WI38 (cell line): ENCODE data around the gene TAF4B.

Experiments used
- H3K4me3 ChIP-seq: 2 replicates; pipeline ENCODE4 v1.5.1; 2011; ENCODE audit warnings: low read depth, mild to moderate bottlenecking, control low read depth, low read length
- CTCF ChIP-seq: IDR thresholded peaks from 2 replicates; pipeline ENCODE4 v1.5.1; 2012; ENCODE audit warnings: low read depth, mild to moderate bottlenecking, control low read depth, low read length

TAF4B gene

DNA sequence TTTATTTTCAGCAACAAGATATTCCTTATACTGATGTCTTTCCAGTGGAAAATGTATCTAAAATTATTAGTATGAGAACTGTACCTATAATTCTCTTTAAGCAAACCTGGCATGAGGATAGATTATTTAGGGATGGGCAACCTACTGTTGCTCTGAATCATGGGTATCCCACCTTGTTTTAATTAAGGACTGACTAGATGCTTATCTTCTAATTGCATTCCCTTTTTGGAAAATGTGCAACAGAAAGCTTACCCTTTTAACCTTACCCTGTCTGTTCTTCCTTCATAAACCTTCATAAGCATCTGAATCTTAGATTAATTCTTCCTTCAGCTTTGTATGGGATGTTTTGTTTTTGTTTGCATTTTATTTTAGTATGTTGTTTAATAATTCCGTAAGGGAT, 110.3 kb downstream of the TAF4B start:
- TF ChIP-seq CTCF, result no peak
- H3K4me3 ChIP-seq, result no peak overlapping the region

DNA sequence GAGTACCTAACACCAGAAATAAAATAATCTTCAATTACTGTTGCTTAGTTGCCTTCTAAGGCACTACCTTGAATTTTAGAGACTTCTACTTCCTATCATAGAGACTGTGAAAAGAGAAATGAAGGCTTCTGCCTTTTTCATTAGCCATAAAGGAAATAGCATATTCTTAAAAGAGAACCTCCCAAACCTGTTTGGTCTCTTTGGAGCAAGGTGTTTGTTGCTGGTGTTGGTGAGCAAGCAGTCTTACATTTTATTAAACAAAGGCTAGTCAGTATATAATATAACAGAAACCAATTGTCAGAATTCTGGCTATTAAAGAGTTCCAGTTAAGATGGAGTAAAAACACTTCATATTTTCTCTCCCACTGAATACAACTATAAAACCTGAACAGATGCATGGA, 116.4 kb downstream of the TAF4B start:
- no peak overlapping the region for H3K4me3 ChIP-seq

DNA sequence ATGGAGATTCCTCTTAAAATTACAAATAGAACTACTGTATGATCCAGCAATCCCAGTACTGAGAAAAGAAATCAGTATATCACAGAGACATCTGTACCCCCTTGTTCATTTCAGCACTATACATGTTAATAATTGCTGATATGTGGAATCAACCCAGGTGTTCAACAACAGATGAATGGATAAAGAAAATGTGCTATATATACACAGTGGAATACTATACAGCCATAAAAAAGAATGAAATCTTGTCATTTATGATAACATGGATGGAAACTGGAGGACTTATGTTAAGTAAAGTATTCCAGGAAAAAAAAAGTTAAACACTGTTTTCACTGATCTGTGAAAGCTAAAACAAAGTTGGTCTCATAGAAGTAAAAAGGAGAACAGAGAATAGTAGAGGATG, 124.7 kb downstream of the TAF4B start:
- no peak for TF ChIP-seq CTCF
- no peak overlapping the region for H3K4me3 ChIP-seq

More for the DNA sequence above, 116.4 kb downstream of the TAF4B start:
- TF ChIP-seq CTCF, result no peak

GRCh38 chr18:26356045-26356785, 130.0 kb downstream of the TAF4B start:
- no peak overlapping the region for H3K4me3 ChIP-seq
- no peak for TF ChIP-seq CTCF

GRCh38 chr18:26357960-26358359, 131.7 kb downstream of the TAF4B start:
- no peak overlapping the region for H3K4me3 ChIP-seq
- no peak for TF ChIP-seq CTCF

GRCh38 chr18:26362021-26362420, 135.8 kb downstream of the TAF4B start:
- TF ChIP-seq CTCF, result no peak

DNA sequence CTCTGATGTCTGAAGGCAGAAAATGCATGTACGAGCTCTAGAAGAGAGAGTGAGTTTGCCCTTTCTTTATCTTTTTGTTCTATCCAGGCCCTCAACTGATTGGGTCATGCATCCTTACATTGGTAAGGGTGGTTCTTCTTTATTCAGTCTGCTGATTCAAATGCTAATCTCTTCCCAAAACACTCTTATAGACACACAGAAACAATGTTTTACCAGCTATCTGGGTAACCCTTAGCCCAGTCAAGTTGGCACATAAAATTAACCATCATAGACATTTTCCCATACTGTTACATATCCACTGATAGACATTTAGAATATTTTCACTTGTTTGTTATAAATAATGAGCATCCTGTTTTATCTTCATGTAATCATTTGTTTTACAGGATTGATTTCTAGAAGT, 141.2 kb downstream of the TAF4B start:
- H3K4me3 ChIP-seq, result no peak overlapping the region
- no peak for TF ChIP-seq CTCF

More at GRCh38 chr18:26362021-26362420, 135.8 kb downstream of the TAF4B start:
- H3K4me3 ChIP-seq, result no peak overlapping the region
